GM23338 (cell line): ENCODE results near the gene CACNA1A. TPM values are rescaled to one million over a fixed set of nuclear protein-coding genes. Genes with fewer than 3 reads are reported as not detected.

Source experiments
- ATAC-seq: fragments of 200-7000 bp; cut with Tn5 transposase; 3 replicates; pipeline ENCODE4 v1.9.1; 2020
- DNase-seq: peaks from one replicate; pipeline ENCODE4 v3.0.0-alpha.2; 2015; ENCODE audit warnings: low spot score
- H2AFZ ChIP-seq: fragments of 200-600 bp; sonication (generic); 2 replicates; pipeline ENCODE4 v1.8.0; 2016; ENCODE audit warnings: antibody characterized with exemption, mild to moderate bottlenecking, moderate library complexity
- H3F3A ChIP-seq: fragments of 200-600 bp; sonication (generic); replicated peaks from 2 replicates; pipeline ENCODE4 v1.8.0; 2017; ENCODE audit warnings: antibody characterized with exemption, mixed run types, low read depth
- H3K27ac ChIP-seq: fragments of 200-600 bp; sonication (generic); 2 replicates; pipeline ENCODE4 v1.6.1; 2016; ENCODE audit warnings: low read depth
- H3K27me3 ChIP-seq: fragments of 200-600 bp; sonication (generic); 2 replicates; pipeline ENCODE4 v1.8.0; 2016; ENCODE audit warnings: mild to moderate bottlenecking, mixed run types, moderate library complexity; ENCODE audit not compliant: insufficient read depth
- H3K36me3 ChIP-seq: fragments of 200-600 bp; sonication (generic); 2 replicates; pipeline ENCODE4 v1.8.0; 2016; ENCODE audit warnings: mild to moderate bottlenecking; ENCODE audit not compliant: insufficient read depth
- H3K4me1 ChIP-seq: fragments of 200-600 bp; sonication (generic); 2 replicates; pipeline ENCODE4 v1.8.0; 2016; ENCODE audit warnings: mild to moderate bottlenecking, moderate library complexity; ENCODE audit not compliant: insufficient read depth
- H3K4me2 ChIP-seq: fragments of 200-600 bp; sonication (generic); 2 replicates; pipeline ENCODE4 v1.7.1; 2017; ENCODE audit warnings: mixed run types
- H3K4me3 ChIP-seq: fragments of 200-600 bp; sonication (generic); 2 replicates; pipeline ENCODE4 v1.6.1; 2016; ENCODE audit warnings: mixed run types
- H3K79me2 ChIP-seq: fragments of 200-600 bp; sonication (generic); replicated peaks from 2 replicates; pipeline ENCODE4 v1.8.0; 2017; ENCODE audit warnings: mild to moderate bottlenecking; ENCODE audit not compliant: insufficient read depth
- H3K9me2 ChIP-seq: fragments of 200-600 bp; sonication (generic); 2 replicates; pipeline ENCODE4 v1.8.0; 2017; ENCODE audit not compliant: insufficient read depth
- H4K20me1 ChIP-seq: fragments of 200-600 bp; sonication (generic); replicated peaks from 2 replicates; pipeline ENCODE4 v1.8.0; 2017; ENCODE audit warnings: mild to moderate bottlenecking; ENCODE audit not compliant: insufficient read depth
- H3K27ac Mint-ChIP-seq: 2 replicates; pipeline ENCODE4 v1.8.0; 2020; ENCODE audit warnings: inconsistent platforms, mild to moderate bottlenecking, moderate library complexity, mixed read lengths
- H3K27me3 Mint-ChIP-seq: 3 replicates; pipeline ENCODE4 v1.8.0; 2022; ENCODE audit warnings: low read depth, mild to moderate bottlenecking, moderate library complexity, mixed read lengths, inconsistent platforms; ENCODE audit not compliant: insufficient read depth, poor library complexity
- H3K36me3 Mint-ChIP-seq: 3 replicates; pipeline ENCODE4 v1.8.0; 2021; ENCODE audit warnings: low read depth, mild to moderate bottlenecking, inconsistent platforms, moderate library complexity, mixed read lengths
- H3K4me1 Mint-ChIP-seq: 3 replicates; pipeline ENCODE4 v1.8.0; 2020; ENCODE audit warnings: mild to moderate bottlenecking, inconsistent platforms, mixed read lengths
- H3K4me3 Mint-ChIP-seq: 3 replicates; pipeline ENCODE4 v1.8.0; 2021; ENCODE audit warnings: moderate library complexity, mild to moderate bottlenecking, inconsistent platforms, mixed read lengths
- H3K9me3 Mint-ChIP-seq: 3 replicates; pipeline ENCODE4 v1.8.0; 2020; ENCODE audit warnings: moderate library complexity, mild to moderate bottlenecking, inconsistent platforms, mixed read lengths
- CREB1 ChIP-seq: fragments of 250-450 bp; sonication (Bioruptor Pico); IDR thresholded peaks from 2 replicates; pipeline ENCODE4 v1.5.0; 2020; ENCODE audit warnings: low read depth, mild to moderate bottlenecking, moderate library complexity
- ETS1 ChIP-seq: IDR thresholded peaks from 2 replicates; pipeline ENCODE4 v1.6.1; 2016; ENCODE audit warnings: antibody characterized with exemption
- EZH2phosphoT487 ChIP-seq: fragments of 200-600 bp; sonication (generic); IDR thresholded peaks from one replicate; pipeline ENCODE4 v1.8.1; 2018; ENCODE audit warnings: antibody characterized with exemption; ENCODE audit not compliant: unreplicated experiment
- JUNB ChIP-seq: IDR thresholded peaks from one replicate; pipeline ENCODE4 v1.6.1; 2016; ENCODE audit warnings: antibody characterized with exemption; ENCODE audit not compliant: unreplicated experiment
- NANOG ChIP-seq: IDR thresholded peaks from 2 replicates; pipeline ENCODE4 v1.6.1; 2016; ENCODE audit warnings: antibody characterized with exemption, borderline replicate concordance
- REST ChIP-seq: IDR thresholded peaks from one replicate; pipeline ENCODE4 v1.6.1; 2018; ENCODE audit warnings: antibody characterized with exemption; ENCODE audit not compliant: unreplicated experiment
- ZNF114 ChIP-seq: fragments of 250-450 bp; sonication (Bioruptor Pico); IDR thresholded peaks from 2 replicates; pipeline ENCODE4 v1.5.0; 2020; ENCODE audit warnings: mild to moderate bottlenecking, moderate library complexity
- ZNF462 ChIP-seq: fragments of 250-450 bp; sonication (Bioruptor Pico); IDR thresholded peaks from 2 replicates; pipeline ENCODE4 v1.5.0; 2020; ENCODE audit warnings: mild to moderate bottlenecking, moderate library complexity
- polyA plus RNA-seq: library from polyadenylated mRNA; unstranded; fragments of >200 nt; fragmentation: Nextera tagmentation; extraction: Ambion mirVana; gene quantifications from 2 replicates; pipeline ENCODE4 v1.2.1, GENCODE V29; 2016
- total RNA-seq: library from RNA; depleted of rRNA; stranded (reverse); fragments of >200 nt; shearing (Covaris generic); gene quantifications from 2 replicates; pipeline ENCODE4 v1.2.3, GENCODE V29; 2014
- TF ChIP-seq, protein P1 (sequence below), 2 experiments: fragments of 200-600 bp in 1 of 2; sonication (generic) in 1 of 2; conservative IDR thresholded peaks; 2 replicates each; pipeline versions ENCODE4 v1.5.1 to v1.6.1; 2016 to 2017; ENCODE audit warnings: antibody characterized with exemption in 2 of 2, low read depth in 2 of 2, mild to moderate bottlenecking in 2 of 2, moderate library complexity in 1 of 2

Gene CACNA1A
- total and polyA plus RNA-seq, 2 experiments from 2014 or later, result 7.4 to 20.3 TPM

GRCh38 chr19:13441810-13442512 is 64.3 kb downstream of the CACNA1A start (continued):
- TF ChIP-seq CREB1 (CRISPR knock-in tag), result no peak
- TF ChIP-seq NANOG, result no peak
- no peak for TF ChIP-seq EZH2phosphoT487
- peak; percentile 96 for TF ChIP-seq REST
- no peak for TF ChIP-seq ETS1

GRCh38 chr19:13437919-13438618 is 68.2 kb downstream of the CACNA1A start:
- H3K9me3 Mint-ChIP-seq, result no peaks in the 10 kb centered on the region
- TF ChIP-seq NANOG (no peak), ZNF114 (CRISPR knock-in tag) (no peak), JUNB (no peak), ZNF462 (CRISPR knock-in tag) (no peak), ETS1 (no peak), EZH2phosphoT487 (no peak)
- TF ChIP-seq, protein P1, sequence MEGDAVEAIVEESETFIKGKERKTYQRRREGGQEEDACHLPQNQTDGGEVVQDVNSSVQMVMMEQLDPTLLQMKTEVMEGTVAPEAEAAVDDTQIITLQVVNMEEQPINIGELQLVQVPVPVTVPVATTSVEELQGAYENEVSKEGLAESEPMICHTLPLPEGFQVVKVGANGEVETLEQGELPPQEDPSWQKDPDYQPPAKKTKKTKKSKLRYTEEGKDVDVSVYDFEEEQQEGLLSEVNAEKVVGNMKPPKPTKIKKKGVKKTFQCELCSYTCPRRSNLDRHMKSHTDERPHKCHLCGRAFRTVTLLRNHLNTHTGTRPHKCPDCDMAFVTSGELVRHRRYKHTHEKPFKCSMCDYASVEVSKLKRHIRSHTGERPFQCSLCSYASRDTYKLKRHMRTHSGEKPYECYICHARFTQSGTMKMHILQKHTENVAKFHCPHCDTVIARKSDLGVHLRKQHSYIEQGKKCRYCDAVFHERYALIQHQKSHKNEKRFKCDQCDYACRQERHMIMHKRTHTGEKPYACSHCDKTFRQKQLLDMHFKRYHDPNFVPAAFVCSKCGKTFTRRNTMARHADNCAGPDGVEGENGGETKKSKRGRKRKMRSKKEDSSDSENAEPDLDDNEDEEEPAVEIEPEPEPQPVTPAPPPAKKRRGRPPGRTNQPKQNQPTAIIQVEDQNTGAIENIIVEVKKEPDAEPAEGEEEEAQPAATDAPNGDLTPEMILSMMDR (conservative IDR thresholded peaks at IDR 0.05; ENCODE audit: low read depth in 2 of 2), result no peak

More at GRCh38 chr19:13437919-13438618, 68.2 kb downstream of the CACNA1A start:
- H3K36me3 Mint-ChIP-seq, result peaks cover 4% of the 10 kb centered on the region; the same call in 1 of the 3 replicates
- H3K4me1 Mint-ChIP-seq, result no peaks in the 10 kb centered on the region
- Histone ChIP-seq H3K4me2 (no peak overlapping the region), H4K20me1 (peaks cover 16% of the 10 kb centered on the region), H3K27me3 (no peaks in the 10 kb centered on the region), H3K79me2 (no peaks in the 10 kb centered on the region), H3K27ac (no peak overlapping the region), H3K36me3 (no peaks in the 10 kb centered on the region), H3K9me2 (no peaks in the 10 kb centered on the region), H3K4me3 (no peak overlapping the region), H2AFZ (no peak overlapping the region), H3F3A (0 out of 2 replicates have a peak, but pooled peaks cover 3% of the 10 kb centered on the region), H3K4me1 (no peaks in the 10 kb centered on the region)
- DNase-seq (no peak), ATAC-seq (no peak)
- peaks cover 5% of the 10 kb centered on the region for H3K27me3 Mint-ChIP-seq
- H3K4me3 Mint-ChIP-seq, result no peak overlapping the region
- no peak overlapping the region for H3K27ac Mint-ChIP-seq
